Muscle layer of duodenum (tissue), 2 donors: ENCODE data around the gene WDR33.

ENCODE experiments used
- H3K27ac ChIP-seq: one replicate; pipeline ENCODE4 v1.7.0; 2013; ENCODE audit warnings: mild to moderate bottlenecking, low read length
- H3K27me3 ChIP-seq: one replicate; pipeline ENCODE4 v1.7.0; 2013; ENCODE audit warnings: low read depth, mild to moderate bottlenecking, control low read depth, low read length
- H3K36me3 ChIP-seq, 2 donors: one replicate each; pipeline ENCODE4 v1.7.0; 2013; ENCODE audit warnings: low read length in 2 of 2, control low read depth in 1 of 2, mild to moderate bottlenecking in 1 of 2; ENCODE audit not compliant: insufficient read depth in 2 of 2, control insufficient read depth in 1 of 2
- H3K4me1 ChIP-seq, 2 donors: one replicate each; pipeline ENCODE4 v1.7.0; 2013; ENCODE audit warnings: low read length in 2 of 2, mild to moderate bottlenecking in 2 of 2, control low read depth in 1 of 2, moderate library complexity in 1 of 2; ENCODE audit not compliant: insufficient read depth in 2 of 2, control insufficient read depth in 1 of 2
- H3K4me3 ChIP-seq, 2 donors: one replicate each; pipeline ENCODE4 v1.7.0; 2013; ENCODE audit warnings: low read length in 2 of 2, low read depth in 1 of 2, mild to moderate bottlenecking in 1 of 2
- H3K9me3 ChIP-seq, 2 donors: one replicate each; pipeline ENCODE4 v1.7.0; 2013; ENCODE audit warnings: low read length in 2 of 2, control low read depth in 1 of 2, mild to moderate bottlenecking in 1 of 2; ENCODE audit not compliant: control insufficient read depth in 1 of 2
- donor health status: healthy.

WDR33 gene

DNA sequence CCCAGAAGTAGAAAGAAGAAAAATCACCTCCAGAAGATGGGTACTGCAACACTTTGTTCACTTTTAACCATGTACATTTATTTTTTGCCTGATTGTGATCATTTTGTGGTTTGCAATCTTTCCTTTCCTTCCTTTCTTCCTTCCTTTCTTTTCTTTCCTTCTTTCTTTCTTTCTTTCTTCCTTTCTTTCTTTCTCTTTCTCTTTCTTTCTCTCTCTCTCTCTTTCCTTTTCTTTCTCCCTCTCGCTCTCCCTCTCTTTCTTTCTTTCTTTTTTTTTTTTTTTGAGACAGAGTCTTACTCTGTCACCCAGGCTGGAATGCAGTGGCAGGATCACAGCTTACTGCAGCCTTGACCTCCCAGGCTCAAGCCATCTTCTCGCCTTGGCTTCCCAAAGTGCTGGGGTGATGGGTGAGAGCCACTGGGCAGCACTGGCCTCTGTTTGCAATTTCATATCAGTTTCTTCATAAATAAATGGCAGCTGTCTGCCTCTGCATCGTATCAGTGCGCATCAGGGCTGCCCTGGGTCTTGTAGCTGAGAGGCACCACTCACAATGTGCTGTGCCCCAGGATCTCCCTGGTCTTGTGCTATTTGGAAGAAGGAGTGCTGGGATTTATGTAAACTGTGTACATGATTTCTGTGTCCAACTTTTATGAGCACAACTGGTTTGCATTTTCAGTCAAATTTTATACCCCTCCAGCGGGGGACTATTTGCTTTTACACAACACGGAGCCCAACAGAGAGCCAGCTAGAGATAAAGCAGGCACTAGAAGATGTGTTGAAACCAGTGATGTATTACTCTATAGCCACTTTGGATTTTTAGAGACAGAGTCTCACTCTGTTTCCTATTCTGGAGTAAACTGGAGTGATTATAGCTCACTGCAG is 128.8 kb downstream of the WDR33 start:
- Histone ChIP-seq H3K9me3 (no peaks in the 10 kb centered on the region), H3K36me3 (no peaks in the 10 kb centered on the region), H3K4me3 (no peak overlapping the region), H3K27ac (no peak overlapping the region), H3K4me1 (peaks cover 0 to 23% of the 10 kb centered on the region in 2 donors), H3K27me3 (no peaks in the 10 kb centered on the region)

DNA sequence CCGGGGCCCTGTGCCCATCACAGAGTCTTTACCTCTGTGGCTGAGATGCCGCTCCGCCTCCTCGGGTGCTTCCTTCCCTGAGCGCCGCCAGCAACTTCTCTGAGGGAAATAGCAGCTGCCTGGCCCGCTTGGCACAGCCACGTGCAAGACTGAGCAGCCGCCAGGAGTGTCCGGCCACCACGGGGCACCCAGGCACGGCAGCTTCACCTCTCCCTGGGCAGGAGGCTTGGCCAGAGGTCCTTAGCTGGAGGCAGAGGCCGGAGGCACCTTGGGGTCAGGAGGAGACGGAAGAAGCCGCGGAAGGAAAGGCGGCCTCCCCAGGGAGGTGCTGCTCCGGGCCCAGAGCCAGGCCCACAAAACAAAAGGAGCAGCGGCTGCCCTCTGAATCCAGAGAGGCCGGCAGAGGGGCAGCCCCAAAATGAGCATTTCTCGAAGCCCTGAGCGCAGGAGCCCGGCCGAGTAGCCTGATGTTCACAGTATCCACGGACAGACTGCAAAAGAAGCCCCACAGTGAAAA is 129.6 kb downstream of the WDR33 start:
- H3K4me3 ChIP-seq, result peak overlapping the region in 1 of 2 donors; percentile 48
- no peaks in the 10 kb centered on the region for H3K9me3 ChIP-seq
- peaks cover 0 to 32% of the 10 kb centered on the region in 2 donors for H3K4me1 ChIP-seq
- H3K27me3 ChIP-seq, result no peaks in the 10 kb centered on the region
- no peaks in the 10 kb centered on the region for H3K36me3 ChIP-seq
- H3K27ac ChIP-seq, result no peak overlapping the region

DNA sequence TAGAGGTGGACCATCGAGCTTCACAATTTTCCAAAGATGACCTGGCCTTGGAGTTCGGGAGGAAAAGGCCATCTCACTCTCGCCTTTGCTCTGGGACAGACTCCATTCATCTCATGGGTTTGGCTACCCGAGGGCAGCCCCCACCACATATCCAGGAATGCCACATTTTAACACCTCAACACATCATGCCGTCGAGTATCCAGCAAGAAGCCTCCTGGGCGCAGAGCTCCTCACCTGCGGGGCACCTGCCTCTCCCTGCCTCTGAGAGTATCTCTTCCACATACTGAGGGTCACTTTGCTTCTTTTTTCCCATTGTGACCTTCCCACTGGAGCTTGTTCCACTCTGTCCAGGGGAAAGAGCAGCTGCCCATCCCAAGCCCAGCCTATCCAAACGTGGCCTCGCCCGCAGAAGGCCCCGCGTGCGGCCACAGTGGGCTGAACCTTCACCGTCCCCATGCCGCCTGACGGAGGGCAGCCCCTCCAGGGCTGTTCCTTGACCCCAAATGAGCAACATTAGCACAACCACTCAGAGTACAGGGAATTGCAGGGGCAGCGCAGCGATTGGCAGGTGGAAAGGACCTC is 130.2 kb downstream of the WDR33 start:
- H3K4me3 ChIP-seq, result peak overlapping the region in 1 of 2 donors; percentile 48
- peaks cover 0 to 37% of the 10 kb centered on the region in 2 donors for H3K4me1 ChIP-seq
- H3K27ac ChIP-seq, result no peak overlapping the region
- H3K27me3 ChIP-seq, result peaks cover 3% of the 10 kb centered on the region
- no peaks in the 10 kb centered on the region for H3K36me3 ChIP-seq
- H3K9me3 ChIP-seq, result no peaks in the 10 kb centered on the region

DNA sequence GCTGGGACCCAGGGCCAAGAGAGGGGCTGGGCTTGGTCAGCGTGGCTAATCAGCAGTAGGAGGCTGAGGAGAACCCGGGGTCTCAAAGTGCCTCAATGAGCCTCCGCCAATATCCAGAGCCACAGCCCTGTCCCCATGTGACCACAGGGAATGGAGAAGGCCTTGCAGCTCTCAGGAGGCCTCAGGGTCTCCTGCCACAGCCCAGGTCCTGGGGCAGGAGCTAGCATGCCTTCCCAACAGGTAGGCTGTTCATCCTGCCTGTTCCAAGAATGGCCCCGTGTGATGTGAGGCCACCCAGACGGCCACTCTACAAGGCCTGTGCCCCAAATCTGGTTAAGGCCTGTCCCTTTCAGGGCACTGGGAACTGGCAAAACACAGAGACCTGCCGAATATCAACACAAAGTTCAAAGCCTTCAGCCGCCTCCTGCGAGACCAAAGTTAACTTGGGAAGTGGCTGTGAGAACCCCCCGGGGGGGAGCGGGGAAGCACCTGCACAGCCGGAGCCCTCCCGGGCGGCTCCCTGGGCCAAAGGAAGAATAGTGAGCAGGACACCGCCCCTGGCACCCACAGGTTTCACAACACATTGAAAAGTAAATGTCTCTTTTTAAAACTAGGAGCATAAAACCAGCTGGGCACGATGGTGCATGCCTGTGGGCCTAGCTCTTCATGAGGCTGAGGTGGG is 131.2 kb downstream of the WDR33 start:
- H3K36me3 ChIP-seq, result no peaks in the 10 kb centered on the region
- H3K27me3 ChIP-seq, result peaks cover 6% of the 10 kb centered on the region
- H3K9me3 ChIP-seq, result no peaks in the 10 kb centered on the region
- peaks cover 0 to 39% of the 10 kb centered on the region in 2 donors for H3K4me1 ChIP-seq
- H3K4me3 ChIP-seq, result no peak overlapping the region
- H3K27ac ChIP-seq, result no peak overlapping the region

DNA sequence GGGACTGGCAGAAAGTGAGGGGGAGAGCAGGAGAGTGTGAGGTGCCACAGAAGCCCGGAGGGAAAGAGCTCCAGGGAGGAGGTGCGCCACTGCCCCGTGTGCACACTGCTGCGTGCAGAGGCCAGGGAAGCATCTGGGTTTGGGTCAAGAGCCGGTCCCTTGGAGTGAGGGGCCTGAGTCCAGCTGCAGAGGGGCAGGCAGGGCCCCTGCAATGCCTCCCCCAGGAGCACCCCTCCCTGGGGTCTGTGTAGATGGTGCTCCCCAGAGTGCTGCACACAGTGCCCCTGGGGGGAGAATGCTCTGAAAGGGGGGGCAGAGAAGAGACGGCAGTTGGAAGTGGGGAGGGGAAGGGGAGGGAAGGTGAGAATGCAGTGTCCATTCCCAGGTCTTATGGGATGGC is 132.0 kb downstream of the WDR33 start:
- Histone ChIP-seq H3K4me3 (no peak overlapping the region), H3K36me3 (no peaks in the 10 kb centered on the region), H3K27ac (no peak overlapping the region), H3K4me1 (peaks cover 0 to 39% of the 10 kb centered on the region in 2 donors), H3K9me3 (no peaks in the 10 kb centered on the region), H3K27me3 (peaks cover 9% of the 10 kb centered on the region)

DNA sequence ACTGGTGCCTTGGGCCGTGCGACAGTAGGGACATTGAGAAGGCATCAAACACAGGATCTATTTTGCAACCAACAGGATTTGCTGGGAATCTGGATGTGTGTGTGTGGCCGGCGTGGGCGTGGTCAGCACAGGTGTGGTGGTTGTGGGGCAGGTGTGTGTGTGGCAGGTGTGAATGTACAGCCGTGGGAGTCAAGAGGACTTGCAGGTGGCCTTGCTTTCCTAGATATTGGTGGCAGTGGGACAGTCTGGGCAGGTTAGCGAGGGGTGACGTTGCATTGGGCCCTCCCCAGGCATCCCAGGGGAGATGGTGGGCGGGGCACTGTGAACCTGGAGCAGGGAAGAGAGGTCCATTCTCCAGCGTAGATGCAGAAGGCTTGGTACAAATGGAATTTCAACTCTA is 132.4 kb downstream of the WDR33 start:
- Histone ChIP-seq H3K27me3 (peaks cover 9% of the 10 kb centered on the region), H3K4me1 (peaks cover 0 to 39% of the 10 kb centered on the region in 2 donors)

DNA sequence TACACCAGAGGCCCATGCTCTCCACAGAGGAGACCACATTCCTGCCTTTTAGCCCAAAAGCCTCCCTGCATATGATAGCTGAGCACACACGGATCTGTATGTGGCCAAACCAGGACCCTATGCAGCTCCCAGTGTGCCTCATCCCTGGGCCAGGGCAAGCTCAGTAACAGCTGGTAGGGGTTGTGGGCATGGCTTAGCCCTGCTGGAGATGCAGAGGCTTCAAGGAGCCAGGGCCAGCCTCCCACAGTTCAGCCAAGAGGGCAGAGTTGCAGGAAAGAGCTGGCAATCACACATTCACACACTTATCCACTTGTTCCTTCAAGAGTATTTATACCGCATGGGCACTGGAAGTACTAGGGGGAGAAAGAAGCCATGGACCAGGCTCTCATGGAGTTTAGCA is 134.1 kb downstream of the WDR33 start:
- Histone ChIP-seq H3K4me1 (peaks cover 0 to 37% of the 10 kb centered on the region in 2 donors), H3K27ac (no peak overlapping the region), H3K9me3 (no peaks in the 10 kb centered on the region), H3K27me3 (peaks cover 9% of the 10 kb centered on the region), H3K36me3 (no peaks in the 10 kb centered on the region), H3K4me3 (no peak overlapping the region)

More for the DNA sequence above, 132.4 kb downstream of the WDR33 start:
- Histone ChIP-seq H3K27ac (no peak overlapping the region), H3K4me3 (no peak overlapping the region), H3K9me3 (no peaks in the 10 kb centered on the region), H3K36me3 (no peaks in the 10 kb centered on the region)

DNA sequence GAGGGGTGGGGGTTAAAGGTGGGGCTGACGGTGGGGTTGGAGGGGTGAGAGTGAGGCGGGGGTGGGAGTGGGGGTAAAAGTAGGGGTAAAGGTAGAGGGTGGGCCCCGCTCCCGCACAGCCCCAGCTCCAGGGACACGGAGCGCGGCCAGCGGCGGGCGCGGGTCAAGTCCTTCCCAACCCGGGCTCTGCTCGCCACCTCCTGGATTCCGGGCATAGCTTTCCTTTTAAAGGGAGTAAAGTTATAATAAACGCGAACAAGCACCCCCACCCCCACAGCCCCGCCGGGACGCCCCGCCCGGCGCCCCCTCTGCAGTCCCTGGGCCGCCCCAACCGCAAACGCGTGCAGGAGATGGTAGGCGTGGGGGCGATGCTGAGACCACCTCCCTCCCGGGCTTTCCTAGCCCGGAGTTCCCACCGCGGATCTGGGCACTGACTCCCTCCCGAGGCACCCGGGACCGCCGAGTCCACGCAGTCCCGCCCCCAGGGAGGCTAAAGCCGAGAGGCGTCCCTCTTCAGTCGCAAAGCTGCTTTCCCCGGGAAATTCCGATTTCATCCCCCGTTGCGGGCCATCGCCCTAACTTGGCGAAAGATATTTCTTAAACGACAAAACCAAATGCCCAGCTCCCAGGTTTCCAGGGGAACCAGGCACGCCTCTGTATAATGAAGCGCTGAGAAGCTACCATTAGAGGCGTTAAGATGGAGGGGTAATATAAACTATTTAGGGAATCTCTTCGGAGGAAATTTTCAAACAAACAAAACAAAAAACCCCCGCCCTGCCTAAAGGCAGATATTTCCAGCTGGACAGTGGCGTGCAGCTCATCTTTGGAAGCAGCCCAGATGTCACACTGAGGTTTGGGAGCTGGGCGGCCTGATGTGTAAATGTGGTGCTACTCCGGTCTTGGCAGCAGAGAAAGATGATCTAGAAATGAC is 135.4 kb downstream of the WDR33 start, which contains the start of gene LIMS2:
LIMS2 (minus strand) TSS at position 200 of the 931 bp plus-strand sequence. CDS start 506 bp downstream, outside the sequence.
- Histone ChIP-seq H3K27me3 (peaks cover 9% of the 10 kb centered on the region), H3K4me1 (peaks cover 0 to 33% of the 10 kb centered on the region in 2 donors), H3K36me3 (no peaks in the 10 kb centered on the region), H3K9me3 (no peaks in the 10 kb centered on the region), H3K4me3 (peak within 1 kb of the TSS; percentile 70 to 95), H3K27ac (peak within 1 kb of the TSS; percentile 75)

DNA sequence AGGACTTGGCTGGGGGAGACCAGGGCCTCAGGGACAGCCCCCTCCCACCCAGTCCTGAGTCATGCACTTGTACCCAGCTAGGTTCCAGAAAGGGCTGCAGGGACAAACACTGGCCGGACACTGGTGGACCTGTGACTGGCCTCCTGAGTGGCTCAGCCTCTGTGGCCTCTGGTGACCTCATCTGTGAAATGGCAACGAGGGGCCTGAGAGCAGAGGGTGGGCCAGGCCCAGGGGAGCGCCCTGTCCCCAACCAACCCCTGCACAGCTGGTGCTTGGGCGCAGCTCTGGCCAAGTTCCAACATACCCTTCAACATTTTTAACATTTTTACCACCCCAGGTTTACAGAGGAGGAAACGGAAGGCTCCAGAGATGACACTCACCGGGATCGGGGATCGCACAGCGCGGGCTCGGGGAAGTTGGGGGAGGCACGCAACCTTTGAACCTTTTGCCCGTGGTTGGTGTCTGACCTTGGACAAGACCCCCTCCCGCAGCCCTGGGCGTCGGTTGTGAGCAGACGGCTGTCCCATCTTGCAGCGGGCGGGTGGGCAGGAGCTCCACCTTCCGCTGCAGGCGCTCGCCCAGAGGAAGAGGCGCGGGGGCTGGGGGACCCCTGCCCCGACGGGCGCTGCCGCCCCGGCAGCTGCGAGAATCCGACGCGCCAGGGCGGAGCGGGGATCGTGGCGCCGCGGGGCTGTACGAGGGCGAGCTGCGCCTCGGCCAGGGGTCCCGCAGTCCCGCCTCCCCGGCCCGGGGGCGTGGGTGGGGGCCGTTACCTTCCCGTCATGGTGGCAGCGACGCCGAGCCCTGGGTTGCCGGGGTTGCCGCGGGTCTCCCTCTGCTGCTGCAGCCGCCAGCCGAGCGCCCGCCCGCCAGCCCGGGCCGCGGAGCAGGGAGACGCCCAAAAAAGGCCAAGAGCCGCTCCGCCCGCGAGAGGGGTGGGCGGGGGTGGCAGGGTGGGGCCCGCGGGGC is 136.4 kb downstream of the WDR33 start:
- H3K27me3 ChIP-seq, result peaks cover 9% of the 10 kb centered on the region
- peaks cover 0 to 33% of the 10 kb centered on the region in 2 donors for H3K4me1 ChIP-seq
- H3K36me3 ChIP-seq, result no peaks in the 10 kb centered on the region
- peak overlapping the region; percentile 75 for H3K27ac ChIP-seq
- no peaks in the 10 kb centered on the region for H3K9me3 ChIP-seq
- H3K4me3 ChIP-seq, result peak overlapping the region; percentile 70 to 95
